ENCODE data around the gene HERC5. TPM values are rescaled to one million over a fixed set of nuclear protein-coding genes. Genes with fewer than 3 reads are reported as not detected.
"Not testable (repeated sequence)": the region's sequence is repeated elsewhere in the genome, so short reads cannot be mapped to it uniquely, and the experiment has no call there.

HERC5 gene
- total RNA-seq, 1 donor from 2014 or later = 0.32 TPM

- not testable (repeated sequence) for H3K4me1 ChIP-seq, H3K36me3 ChIP-seq, H3K27me3 ChIP-seq, H3K27ac ChIP-seq, H3K4me3 ChIP-seq, H3K9me3 ChIP-seq
- DNase-seq (ENCODE audit: low spot score in 2 of 2) = peak in 1 of 2 donors; percentile 80
- TF ChIP-seq, protein P1, sequence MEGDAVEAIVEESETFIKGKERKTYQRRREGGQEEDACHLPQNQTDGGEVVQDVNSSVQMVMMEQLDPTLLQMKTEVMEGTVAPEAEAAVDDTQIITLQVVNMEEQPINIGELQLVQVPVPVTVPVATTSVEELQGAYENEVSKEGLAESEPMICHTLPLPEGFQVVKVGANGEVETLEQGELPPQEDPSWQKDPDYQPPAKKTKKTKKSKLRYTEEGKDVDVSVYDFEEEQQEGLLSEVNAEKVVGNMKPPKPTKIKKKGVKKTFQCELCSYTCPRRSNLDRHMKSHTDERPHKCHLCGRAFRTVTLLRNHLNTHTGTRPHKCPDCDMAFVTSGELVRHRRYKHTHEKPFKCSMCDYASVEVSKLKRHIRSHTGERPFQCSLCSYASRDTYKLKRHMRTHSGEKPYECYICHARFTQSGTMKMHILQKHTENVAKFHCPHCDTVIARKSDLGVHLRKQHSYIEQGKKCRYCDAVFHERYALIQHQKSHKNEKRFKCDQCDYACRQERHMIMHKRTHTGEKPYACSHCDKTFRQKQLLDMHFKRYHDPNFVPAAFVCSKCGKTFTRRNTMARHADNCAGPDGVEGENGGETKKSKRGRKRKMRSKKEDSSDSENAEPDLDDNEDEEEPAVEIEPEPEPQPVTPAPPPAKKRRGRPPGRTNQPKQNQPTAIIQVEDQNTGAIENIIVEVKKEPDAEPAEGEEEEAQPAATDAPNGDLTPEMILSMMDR (IDR thresholded peaks at IDR 0.05) = peak; percentile 35 to 47 (median 35)
- intact Hi-C loops (cut with DNase I) = loop anchor here (5.0 kb wide), 1 partner anchor 33 kb away; no protein-coding TSS in a partner anchor
Measured at GRCh38 chr4:88539322-88540068, 82.6 kb downstream of the HERC5 start.

- Histone ChIP-seq H3K36me3 (no peaks in the 10 kb centered on the region), H3K27ac (no peak overlapping the region), H3K9me3 (no peaks in the 10 kb centered on the region), H3K4me3 (no peak overlapping the region), H3K4me1 (no peaks in the 10 kb centered on the region), H3K27me3 (no peaks in the 10 kb centered on the region)
- DNase-seq (ENCODE audit: low spot score in 2 of 2) = no peak
- TF ChIP-seq, protein P1 (IDR thresholded peaks at IDR 0.05) = no peak
- intact Hi-C loops (cut with DNase I) = no loop called here
Measured at GRCh38 chr4:88549815-88550214, 92.9 kb downstream of the HERC5 start.

Other genes starting within 250 kb of the HERC5 start
- 17.0 TPM for gene PPM1K, start 172.6 kb upstream of the HERC5 start, total RNA-seq
- gene HERC6, start 78.3 kb upstream of the HERC5 start, total RNA-seq = 32.7 TPM
- 91.6 TPM for gene PYURF, start 66.7 kb downstream of the HERC5 start, total RNA-seq
- gene HERC3, start 135.4 kb downstream of the HERC5 start, total RNA-seq = 16.2 TPM
- gene NAP1L5, start 240.7 kb downstream of the HERC5 start, total RNA-seq = 9.6 TPM

Data from ascending aorta (tissue), 2 donors.